Measurements from ENCODE around the gene ABHD17B.

DNA sequence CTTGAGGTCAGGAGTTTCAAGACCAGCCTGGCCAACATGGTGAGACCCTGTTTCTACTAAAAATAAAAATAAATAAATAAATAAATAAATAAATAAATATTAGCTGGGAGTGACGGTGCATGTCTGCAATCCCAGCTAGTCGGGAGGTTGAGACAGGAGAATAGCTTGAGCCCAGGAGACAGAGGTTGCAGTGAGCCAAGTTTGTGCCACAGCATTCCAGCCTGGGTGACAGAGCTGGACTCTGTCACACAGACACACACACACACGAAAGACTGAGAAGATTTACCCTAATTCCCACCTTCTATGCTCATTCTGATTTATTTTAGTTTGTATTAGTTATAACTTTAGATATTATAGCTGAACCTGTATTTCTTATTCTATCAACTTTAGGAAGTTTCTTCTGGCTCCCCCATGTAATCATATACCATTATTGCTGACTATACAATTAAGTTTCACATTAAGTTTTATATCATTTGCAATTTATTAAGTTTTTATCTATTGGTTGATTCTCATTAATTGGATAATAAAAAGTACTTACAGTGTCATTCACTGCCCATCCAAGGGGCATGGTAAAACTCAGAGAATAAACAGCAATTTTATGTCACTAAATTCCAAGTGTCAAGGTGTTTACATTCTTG lies 20.8 kb downstream of the ABHD17B start:
- TF ChIP-seq, protein P1, sequence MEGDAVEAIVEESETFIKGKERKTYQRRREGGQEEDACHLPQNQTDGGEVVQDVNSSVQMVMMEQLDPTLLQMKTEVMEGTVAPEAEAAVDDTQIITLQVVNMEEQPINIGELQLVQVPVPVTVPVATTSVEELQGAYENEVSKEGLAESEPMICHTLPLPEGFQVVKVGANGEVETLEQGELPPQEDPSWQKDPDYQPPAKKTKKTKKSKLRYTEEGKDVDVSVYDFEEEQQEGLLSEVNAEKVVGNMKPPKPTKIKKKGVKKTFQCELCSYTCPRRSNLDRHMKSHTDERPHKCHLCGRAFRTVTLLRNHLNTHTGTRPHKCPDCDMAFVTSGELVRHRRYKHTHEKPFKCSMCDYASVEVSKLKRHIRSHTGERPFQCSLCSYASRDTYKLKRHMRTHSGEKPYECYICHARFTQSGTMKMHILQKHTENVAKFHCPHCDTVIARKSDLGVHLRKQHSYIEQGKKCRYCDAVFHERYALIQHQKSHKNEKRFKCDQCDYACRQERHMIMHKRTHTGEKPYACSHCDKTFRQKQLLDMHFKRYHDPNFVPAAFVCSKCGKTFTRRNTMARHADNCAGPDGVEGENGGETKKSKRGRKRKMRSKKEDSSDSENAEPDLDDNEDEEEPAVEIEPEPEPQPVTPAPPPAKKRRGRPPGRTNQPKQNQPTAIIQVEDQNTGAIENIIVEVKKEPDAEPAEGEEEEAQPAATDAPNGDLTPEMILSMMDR (conservative IDR thresholded peaks at IDR 0.05; ENCODE audit: low read length), result no peak
- no peak for TF ChIP-seq EZH2phosphoT487 (IDR thresholded peaks at IDR 0.05; ENCODE audit: borderline replicate concordance)
